NT2/D1 (cell line): ENCODE measurements around the gene CPA1.

Experiments
- YY1 ChIP-seq: IDR thresholded peaks from 2 replicates; pipeline ENCODE4 v1.6.1; 2011; ENCODE audit not compliant: insufficient read length, insufficient read depth
- ZNF274 ChIP-seq: IDR thresholded peaks from 2 replicates; pipeline ENCODE4 v1.6.1; 2011; ENCODE audit warnings: mild to moderate bottlenecking, low read depth, low read length

GRCh38 chr7:130337410-130337971 lies 42.8 kb upstream of the CPA1 start:
- no peak for TF ChIP-seq YY1
- no peak for TF ChIP-seq ZNF274
